GM19397 (cell line): ENCODE data around the gene SLC35G4.
"Not testable (repeated sequence)": the region's sequence is repeated elsewhere in the genome, so short reads cannot be mapped to it uniquely, and the experiment has no call there.

Experiments used
- ATAC-seq: cut with Tn5 transposase; IDR thresholded peaks from one replicate; pipeline ENCODE4 v1.9.1; 2021; ENCODE audit warnings: mild to moderate bottlenecking, moderate library complexity; ENCODE audit not compliant: unreplicated experiment

SLC35G4 gene

DNA sequence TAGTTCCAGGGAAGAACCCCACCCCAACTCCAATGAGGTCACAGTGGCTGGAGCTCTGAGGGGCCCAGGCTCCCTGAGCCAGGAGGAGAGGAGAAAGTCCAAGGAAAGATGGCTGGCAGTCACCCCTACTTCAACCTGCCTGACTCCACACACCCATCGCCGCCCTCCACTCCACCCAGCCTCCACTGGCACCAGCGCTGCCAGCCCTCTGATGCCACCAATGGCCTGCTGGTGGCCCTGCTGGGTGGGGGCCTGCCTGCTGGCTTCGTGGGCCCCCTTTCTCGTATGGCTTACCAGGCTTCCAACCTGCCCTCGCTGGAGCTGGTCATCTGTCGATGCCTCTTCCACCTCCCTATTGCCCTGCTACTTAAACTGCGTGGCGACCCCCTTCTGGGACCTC lies at the start of gene SLC35G4:
Gene SLC35G4 (plus strand): TSS at position 109 of the 400 bp plus-strand sequence. CDS start 0 bp downstream, at position 109.
- ATAC-seq, result not testable (repeated sequence)

DNA sequence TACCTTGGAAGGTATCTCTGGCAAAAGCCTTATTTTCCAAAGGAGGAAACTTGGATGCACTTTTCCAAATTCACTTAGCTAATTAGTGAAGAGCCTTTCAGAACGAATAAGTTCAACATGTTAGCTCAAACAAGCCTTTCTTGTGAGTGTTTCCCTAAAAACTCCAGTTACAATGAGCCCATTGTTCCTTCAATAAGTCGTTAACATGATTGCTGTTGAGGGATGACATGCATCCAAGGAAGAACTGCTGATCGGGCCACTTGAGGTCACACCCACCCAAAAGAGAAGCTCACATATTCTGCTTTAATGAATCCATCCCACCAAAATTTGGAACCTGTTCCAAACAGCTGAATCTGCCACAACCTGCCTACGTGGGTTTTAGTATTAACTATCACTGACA lies 48.1 kb upstream of the SLC35G4 start:
- ATAC-seq, result no peak

DNA sequence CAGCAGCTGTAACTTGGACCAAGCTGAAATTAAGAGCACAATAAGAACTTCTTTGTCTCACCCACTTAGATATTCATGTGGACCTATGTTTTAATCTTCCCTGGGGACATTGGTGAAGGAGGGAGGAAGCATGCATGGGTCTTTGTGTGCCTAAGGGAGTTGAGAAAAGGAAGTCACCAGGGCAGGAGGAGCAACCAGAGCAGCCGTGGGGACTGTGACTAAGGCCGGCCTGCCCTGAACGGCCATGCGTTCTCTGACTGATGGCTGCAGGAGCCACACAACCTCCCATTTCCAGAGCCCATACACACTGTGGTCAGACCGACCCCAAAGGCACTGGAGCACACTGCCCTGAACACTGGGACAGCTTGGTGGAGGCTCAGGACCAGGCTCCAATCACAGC lies 43.7 kb upstream of the SLC35G4 start:
- ATAC-seq, result no peak

- no peak for ATAC-seq
These were observed 43.0 kb upstream of the SLC35G4 start for GRCh38 chr18:11566236-11566965.

- no peak for ATAC-seq
These were observed 42.0 kb upstream of the SLC35G4 start for GRCh38 chr18:11567396-11567795.

DNA sequence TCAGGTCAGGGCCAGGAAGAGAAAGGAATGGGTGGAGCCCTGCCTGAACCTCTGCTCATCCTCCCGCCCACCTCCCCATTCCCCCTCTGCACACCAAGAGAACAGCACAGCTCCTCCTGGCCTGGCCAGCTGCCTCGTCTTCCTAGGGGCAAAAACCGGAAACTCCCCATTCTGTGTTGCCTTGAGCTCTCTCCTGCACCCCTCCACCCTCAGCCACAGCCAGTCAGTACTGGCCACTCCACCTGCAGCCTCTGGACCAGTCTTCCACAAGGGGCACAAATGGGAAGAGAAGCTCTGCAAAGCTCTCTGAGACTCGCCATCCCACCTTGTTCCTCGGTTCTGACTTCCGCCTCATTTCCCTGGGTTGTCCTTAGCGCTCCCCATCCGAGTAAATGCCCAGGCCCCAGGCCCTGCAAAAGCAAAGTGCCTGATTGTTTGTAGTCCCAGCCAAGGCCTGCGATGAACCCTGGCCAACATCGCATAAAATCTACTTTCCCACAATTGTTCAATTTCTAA lies 39.3 kb upstream of the SLC35G4 start:
- no peak for ATAC-seq

- no peak for ATAC-seq
These were observed 38.5 kb upstream of the SLC35G4 start for GRCh38 chr18:11570769-11571412.

DNA sequence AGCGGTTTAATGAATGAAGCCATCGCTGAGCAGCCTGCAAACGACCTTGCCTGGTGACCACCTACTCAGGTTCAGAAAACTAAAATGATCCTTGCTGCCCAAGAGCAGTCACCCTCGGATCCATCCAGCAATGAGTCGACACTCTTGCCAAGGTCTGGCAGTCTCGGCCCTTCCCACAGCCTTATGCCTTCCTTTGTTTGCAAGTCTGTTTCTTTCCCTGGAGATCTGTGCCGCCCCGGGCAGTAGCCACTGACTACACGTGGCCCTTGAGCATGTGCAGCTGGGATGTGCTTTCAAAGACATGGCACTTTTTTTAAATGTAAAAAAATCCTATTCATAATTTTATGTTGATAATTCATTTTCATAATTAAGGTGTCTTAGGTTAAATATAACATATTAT lies 37.2 kb upstream of the SLC35G4 start:
- no peak for ATAC-seq

- ATAC-seq, result no peak
These were observed 34.9 kb upstream of the SLC35G4 start for GRCh38 chr18:11574545-11574944.

DNA sequence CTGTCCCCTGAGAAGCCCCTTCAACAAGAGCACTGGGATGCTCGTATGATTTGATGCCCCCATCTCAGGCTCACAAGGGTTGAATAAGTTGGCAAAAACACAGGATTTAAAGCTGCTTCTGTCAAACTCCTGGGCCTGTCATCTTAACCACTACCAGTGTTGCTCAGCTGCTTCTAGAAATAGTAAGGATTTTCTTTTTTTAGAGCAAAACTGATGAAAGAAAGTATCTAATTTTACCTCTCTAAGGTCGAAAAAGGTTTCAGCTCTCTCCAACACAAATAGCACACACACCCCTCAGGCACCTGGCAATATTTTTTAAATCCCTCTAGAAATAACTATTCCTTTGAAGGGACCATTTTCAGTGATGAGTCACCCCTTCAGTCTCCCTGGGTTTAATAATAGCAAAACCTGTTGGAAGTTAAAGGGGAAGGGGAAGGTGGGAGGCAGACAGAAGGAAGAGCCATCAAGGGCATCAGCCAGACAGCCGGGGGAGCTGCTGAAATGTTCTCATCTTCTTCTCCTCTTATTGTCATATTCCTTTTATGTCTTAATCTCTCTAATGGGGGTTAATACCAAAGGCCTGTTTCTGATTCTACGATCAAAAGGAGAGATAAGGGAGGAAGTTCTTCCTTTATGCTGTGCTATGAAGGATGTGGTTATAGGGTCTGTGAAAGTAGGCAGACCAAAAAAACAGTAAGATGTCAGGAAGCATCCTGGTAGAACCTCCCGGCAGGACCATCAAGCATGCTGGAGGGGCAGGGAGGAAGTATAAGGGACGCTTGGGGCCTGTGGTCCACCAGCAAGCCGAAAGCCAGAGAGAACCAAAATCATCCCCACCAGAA lies 31.9 kb upstream of the SLC35G4 start:
- no peak for ATAC-seq

DNA sequence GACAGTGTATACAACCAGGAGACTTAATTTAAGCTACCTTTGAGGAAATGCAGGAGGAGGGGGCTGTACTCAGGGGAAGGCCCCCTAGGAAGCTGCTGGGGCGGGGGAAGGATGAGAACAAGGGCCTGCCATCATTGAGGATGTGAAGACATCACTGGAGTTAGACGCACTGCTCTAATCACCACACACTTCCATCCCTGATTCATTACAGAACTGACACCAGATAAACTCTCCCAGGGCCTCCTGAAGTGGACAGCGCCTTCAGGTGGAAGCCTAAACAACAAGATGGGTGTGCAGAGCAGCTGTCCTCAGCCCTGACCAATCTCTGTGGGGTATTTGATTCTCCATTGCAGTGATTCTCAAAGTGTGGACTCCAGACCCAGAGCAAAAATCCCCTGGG lies 30.6 kb upstream of the SLC35G4 start:
- ATAC-seq, result no peak

DNA sequence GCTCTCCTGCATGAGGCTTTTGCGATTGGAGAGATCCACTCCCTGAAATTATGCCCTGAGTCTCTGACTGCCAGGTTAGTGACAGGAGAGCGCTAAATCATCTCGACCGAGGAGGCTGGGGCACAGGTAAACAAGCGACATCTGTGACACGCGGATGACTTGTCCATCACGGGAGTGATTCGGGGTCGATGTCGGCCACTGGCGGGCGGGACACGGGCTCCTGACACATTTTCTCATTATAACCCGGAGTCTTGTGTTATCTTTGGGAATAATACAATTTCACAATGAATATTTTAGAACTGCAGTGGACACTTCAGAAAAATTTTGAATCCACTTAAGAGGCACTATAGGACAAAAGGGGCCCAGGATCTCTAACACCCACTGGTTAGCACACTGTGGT lies 29.5 kb upstream of the SLC35G4 start:
- ATAC-seq, result no peak

DNA sequence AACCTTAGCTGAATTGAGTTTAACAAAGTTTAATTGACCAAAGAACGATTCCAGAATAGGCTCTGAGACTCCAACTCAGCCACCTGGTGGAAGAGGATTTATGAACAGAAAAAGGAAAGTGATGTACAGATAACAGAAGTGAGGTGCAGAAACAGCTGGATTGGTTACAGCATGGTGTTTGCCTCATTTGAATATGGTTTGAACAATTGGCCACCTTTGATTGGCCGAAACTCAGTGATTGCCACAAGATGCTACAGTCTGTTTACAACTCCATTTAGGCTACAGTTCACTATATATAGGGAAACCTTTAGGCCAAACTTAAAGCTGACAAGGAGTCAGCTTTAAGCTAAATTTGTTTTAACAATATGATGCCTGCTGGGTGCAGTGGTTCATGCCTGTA lies 28.1 kb upstream of the SLC35G4 start:
- no peak for ATAC-seq

- no peak for ATAC-seq
These were observed 23.8 kb upstream of the SLC35G4 start for GRCh38 chr18:11585596-11585995.

DNA sequence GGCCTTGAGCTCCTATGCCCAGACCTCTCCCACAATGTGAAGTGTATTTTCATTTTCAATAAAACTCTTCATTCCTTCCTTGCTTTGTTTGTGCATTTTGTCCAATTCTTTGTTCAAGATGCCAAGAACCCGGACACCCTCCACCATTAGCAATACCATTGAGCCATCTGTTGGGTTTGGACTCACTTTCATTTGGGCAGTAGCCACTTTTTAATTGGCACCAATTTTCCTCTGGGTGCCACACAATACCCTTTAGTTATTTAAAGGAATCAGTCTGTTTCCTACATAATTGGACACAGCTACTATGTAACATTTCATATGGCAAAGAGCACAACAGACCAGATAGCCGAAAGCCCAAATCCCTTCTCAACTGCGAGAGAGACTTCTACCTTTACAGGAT lies 22.5 kb upstream of the SLC35G4 start:
- no peak for ATAC-seq

GRCh38 chr18:11587432-11587831 lies 22.0 kb upstream of the SLC35G4 start:
- ATAC-seq, result no peak

- ATAC-seq, result no peak
These were observed 21.6 kb upstream of the SLC35G4 start for GRCh38 chr18:11587846-11588245.

GRCh38 chr18:11591957-11592356 lies 17.4 kb upstream of the SLC35G4 start:
- ATAC-seq, result no peak

DNA sequence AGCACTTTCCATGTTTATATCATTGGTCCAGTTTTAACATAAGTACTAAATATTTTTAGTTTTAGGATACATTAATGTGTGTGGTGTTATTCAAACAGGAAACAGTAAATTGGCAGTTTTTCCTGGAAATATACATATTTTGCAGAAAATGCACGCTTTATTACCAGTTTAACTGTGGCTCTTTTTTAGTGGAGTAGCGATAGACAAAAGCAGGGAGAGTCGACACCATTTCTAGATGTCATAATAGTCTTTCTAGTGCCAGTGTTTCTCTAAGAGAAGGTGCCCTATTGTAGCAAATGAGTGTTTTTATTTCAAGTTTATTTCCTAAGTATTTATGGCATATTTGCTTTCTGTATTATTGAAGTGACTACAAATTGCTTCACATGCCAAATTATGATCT lies 9.1 kb upstream of the SLC35G4 start:
- no peak for ATAC-seq

DNA sequence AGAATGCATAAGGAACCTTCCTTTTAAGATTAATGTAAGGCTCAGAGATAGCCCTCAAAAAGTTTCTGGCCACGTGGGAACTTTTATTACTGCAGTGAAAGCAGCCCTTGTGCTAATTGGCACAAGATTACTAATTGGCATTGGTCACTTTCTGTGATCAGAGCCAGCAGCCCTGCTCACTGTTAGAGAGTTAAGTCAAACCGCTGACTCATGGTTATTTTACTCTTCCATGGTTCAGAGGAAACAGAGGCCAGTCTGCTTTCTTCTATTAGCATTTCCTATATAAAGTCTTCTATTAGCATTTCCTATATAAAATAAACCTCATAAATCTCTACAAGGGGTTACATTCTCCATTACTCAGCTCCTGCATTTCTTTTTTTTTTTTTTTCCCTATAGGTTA lies 1.5 kb upstream of the SLC35G4 start:
- ATAC-seq, result no peak

- ATAC-seq, result not testable (repeated sequence)
These were observed 778 bp upstream of the SLC35G4 start for GRCh38 chr18:11608618-11609017.
